HG03469 (cell line): ENCODE measurements around the gene MBNL2.

Experiments
- ATAC-seq: cut with Tn5 transposase; IDR thresholded peaks from one replicate; pipeline ENCODE4 v1.9.1; 2021; ENCODE audit warnings: mild to moderate bottlenecking, moderate library complexity, moderate number of reproducible peaks; ENCODE audit not compliant: unreplicated experiment

MBNL2 gene

DNA sequence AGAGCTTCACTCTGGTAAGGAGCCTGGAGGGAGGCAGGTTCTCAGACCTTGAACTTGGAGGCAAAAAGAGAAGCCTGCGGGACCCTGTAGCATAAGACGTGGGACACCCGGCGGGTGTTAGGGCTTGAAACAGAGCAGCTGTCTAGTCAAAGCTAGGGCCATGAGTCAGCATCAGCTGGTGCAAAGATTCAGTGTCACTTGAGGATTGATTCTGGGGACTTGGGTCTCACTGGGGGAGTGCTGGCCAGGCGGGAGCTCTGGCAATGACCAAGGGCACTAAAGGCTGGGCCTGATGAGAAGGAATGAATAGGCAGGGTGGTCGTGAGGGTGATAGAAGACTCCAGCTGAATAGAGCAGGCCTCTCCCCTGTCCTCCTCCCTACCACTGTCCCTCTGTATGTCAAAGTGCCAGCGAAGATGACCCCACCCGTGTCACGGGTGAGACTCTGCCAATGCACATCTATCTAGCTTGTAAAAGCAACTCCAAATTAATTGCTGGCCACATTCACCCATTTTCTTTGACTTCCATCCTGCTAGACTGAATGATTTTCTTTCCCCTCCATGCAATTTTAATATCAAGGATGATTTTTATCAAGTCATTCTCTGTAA, 97.1 kb downstream of the MBNL2 start:
- no peak for ATAC-seq

GRCh38 chr13:97321101-97321500, 99.0 kb downstream of the MBNL2 start:
- no peak for ATAC-seq

DNA sequence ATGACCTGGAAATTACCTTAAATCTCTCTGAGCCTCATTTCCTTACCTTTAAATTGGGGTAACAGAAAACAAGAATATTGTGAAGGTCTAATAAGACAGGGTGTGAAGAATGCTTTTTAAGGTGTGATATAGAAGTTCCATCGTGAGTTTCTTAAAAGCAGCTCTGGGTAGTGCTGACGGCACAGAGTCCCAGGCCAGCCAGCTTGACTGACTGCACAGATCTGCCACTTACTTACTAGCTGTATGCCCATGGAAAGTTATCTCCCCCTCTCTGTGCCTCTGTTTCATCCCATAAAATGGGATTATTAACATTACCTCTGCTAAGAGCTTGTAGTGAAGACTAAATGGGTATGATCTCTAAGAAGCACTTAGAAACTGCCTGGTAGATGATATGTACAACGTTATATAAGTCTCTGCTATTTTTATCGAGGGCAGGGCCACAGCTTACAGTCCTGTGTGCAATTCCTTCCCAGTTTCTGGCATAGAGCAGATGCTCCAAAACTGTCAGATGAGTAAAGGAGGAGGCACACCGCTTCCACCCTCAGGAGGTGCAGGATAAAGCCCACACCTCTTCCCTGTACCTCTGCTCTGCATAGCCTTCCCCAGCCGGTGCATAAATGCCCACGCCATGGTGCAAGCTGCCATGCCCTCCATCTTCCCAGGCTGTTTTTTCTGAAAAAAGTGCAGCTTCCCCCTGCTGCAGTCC, 99.6 kb downstream of the MBNL2 start:
- ATAC-seq = no peak

- no peak for ATAC-seq
These were observed 100.7 kb downstream of the MBNL2 start for GRCh38 chr13:97322740-97323342.

DNA sequence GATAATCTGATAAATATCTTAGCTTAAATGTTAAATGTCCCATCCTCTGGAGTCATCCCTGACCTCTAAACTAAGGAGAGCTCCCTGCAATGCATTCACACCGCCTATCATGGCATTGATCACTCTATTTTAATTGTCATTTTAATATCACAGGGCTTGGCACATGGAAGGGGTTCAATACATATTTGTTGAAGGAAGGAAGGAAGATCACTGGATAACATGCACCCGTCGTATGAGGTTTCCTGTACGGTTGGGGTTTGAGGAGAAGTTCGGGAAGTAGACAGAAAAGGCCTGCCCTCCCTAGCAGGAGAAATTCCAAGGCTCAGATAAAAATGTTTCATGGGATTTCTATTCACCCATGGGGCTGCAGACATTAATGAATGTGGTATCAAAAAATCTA, 102.0 kb downstream of the MBNL2 start:
- no peak for ATAC-seq

- ATAC-seq = no peak
These were observed 103.6 kb downstream of the MBNL2 start for GRCh38 chr13:97325738-97326137.

DNA sequence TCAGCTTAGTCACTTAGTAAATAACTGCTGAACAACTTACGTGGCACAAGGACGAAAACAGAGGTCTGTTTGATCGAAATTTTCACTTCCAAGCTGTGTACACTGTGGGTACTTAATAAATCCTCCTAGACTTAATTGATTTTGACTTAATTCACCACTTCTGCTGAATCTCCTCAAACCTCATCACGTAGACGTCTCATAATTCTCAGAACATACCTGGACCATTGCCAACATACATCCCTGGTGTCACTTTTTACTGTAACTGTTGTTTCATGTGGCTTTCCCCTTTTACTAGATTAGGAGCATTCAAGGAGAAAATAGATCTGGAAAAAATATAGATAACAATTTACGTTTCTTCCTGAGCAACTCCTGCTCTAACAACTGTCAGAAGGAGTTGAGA, 105.0 kb downstream of the MBNL2 start:
- ATAC-seq = no peak

DNA sequence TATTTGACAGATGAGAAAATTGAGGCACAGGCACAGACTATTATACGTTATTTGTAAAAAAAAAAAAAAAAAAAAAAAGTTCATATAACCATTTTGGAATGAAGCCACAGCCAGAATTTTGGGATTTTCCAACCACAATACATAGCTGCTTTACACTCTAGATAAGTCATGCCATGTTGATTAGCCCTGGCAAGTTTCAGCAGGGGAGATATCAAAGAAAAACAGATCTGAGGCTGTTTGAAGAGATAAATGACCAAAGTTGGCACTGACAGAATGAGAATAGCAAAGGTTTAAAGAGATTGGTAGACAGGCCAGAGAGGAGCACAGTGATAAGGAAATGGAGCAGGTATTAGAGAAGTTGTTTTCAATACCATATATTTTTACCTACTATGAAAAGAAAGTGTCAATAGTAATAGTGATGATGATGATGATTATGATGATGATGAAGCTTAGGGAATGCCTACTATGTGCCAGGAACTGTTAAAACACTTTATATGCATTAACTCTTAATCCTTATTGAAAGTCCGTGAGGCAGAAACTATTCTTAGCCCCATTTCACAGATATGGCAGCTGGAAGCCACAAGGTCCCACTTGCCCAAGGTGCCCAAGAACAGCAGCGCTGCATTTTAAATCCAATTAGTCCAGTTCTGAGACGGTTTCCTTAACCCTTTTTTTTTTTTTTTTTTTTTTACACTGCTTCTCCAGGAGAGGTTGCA, 105.5 kb downstream of the MBNL2 start:
- ATAC-seq = no peak

GRCh38 chr13:97328222-97328790, 106.2 kb downstream of the MBNL2 start:
- no peak for ATAC-seq

GRCh38 chr13:97329331-97329730, 107.2 kb downstream of the MBNL2 start:
- ATAC-seq = no peak

DNA sequence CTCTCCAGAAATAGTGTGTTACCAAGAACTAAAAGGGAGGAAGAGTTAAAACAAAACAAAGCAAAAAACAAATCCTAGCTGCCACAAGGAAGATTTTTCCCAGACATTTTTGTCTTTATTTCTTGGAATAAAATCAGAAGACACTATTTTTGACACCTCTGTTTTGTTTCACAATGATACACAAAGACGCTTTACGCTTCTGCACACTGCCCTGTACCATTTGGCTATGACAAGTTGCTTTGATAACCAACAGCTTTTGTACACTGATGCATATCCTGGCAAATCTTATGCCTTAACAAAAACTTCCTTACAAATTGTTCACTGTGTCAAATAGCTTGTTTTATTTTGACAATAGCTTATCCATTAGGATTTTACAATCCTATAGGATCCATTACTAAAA, 108.3 kb downstream of the MBNL2 start:
- ATAC-seq = no peak

DNA sequence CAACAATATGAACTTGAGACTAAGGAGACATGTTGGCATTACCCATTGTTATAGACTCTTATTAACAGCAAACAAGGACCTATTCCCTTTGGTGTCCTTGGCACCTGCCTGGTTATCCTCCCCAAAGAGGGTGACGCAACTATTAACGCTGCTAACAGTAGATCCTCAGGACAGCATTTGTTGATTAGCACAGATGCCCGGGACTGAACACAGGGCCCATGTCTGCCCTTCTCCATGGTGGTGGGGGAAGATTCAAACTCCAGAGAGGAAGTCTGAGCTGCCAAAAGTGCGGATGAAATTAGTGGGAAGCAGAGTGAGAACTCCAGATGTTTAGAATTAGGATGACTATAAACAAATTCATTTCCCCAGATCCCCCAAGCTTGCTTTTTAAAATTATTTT, 110.6 kb downstream of the MBNL2 start:
- no peak for ATAC-seq

DNA sequence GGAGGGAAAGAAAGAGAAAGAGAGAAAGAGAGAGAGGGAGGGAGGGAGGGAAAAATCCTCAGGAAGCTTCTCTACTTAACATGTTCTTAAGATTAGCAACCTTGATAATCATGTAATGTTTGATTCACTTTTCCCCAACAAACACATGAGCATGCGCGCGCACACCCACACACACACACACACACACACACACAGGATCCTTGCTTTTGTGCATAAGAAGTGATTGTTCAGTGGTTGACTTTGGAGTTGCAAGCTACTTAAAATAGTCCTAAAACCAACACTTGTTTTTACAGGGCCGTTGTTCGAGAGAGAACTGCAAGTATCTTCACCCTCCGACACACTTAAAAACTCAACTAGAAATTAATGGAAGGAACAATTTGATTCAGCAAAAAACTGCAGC, 111.8 kb downstream of the MBNL2 start:
- ATAC-seq = no peak

GRCh38 chr13:97334690-97335089, 112.6 kb downstream of the MBNL2 start:
- no peak for ATAC-seq

GRCh38 chr13:97335488-97336134, 113.5 kb downstream of the MBNL2 start:
- no peak for ATAC-seq

DNA sequence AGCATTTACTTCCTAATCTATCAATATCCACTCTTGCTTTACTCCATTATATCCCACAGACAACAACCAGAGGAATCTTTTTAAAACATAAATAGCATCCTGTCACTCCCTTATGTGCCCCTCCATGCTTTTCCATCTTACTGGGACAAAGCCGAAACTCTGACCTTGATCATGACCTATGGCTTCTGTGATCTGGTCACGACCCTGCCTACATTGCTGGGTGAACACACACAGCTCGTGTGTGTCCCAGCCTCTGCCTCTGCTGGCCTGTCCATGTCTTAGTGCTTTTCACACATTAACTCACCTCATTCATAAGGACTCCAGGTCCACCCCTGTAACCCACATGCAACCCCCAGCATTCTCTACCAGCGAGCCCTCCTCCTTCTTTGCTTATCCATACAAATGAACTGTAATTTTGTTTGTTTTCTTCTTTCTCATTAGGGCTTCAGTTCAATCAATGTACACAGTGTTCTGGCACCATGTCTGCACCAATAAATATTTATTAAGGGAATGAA, 115.9 kb downstream of the MBNL2 start:
- ATAC-seq = no peak

GRCh38 chr13:97338571-97338970, 116.4 kb downstream of the MBNL2 start:
- ATAC-seq = no peak

- ATAC-seq = no peak
These were observed 117.2 kb downstream of the MBNL2 start for GRCh38 chr13:97339019-97339987.

GRCh38 chr13:97339988-97340749, 118.0 kb downstream of the MBNL2 start:
- no peak for ATAC-seq
